NB4 (cell line): ENCODE data around the gene TMEM235.

Experiments used
- DNase-seq: peaks from one replicate; pipeline ENCODE4 v3.0.0; 2010; ENCODE audit warnings: low read depth
- H3K4me3 ChIP-seq: one replicate; pipeline ENCODE4 v1.5.1; 2011; ENCODE audit warnings: mild to moderate bottlenecking, low read depth, low read length, moderate library complexity
- CTCF ChIP-seq: IDR thresholded peaks from one replicate; pipeline ENCODE4 v1.5.1; 2012; ENCODE audit warnings: low read depth, low read length
- MAX ChIP-seq: IDR thresholded peaks from 2 replicates; pipeline ENCODE4 v1.6.1; 2011; ENCODE audit warnings: low read depth, low read length
- MYC ChIP-seq: IDR thresholded peaks from 2 replicates; pipeline ENCODE4 v1.6.1; 2011; ENCODE audit warnings: low read depth, low read length
- POLR2A ChIP-seq: IDR thresholded peaks from 2 replicates; pipeline ENCODE4 v1.6.1; 2011; ENCODE audit warnings: mild to moderate bottlenecking; ENCODE audit not compliant: insufficient read length; ENCODE audit errors: extremely low read depth

TMEM235 gene

GRCh38 chr17:78267253-78268073 is 36.0 kb downstream of the TMEM235 start:
- no peak overlapping the region for H3K4me3 ChIP-seq
- TF ChIP-seq POLR2A (no peak), CTCF (no peak), MYC (no peak), MAX (no peak)
- DNase-seq = no peak

- TF ChIP-seq CTCF (no peak), POLR2A (no peak), MYC (no peak), MAX (no peak)
- H3K4me3 ChIP-seq = no peak overlapping the region
- DNase-seq = no peak
Observed at GRCh38 chr17:78268191-78268874, 36.9 kb downstream of the TMEM235 start.

GRCh38 chr17:78268951-78269905 is 37.8 kb downstream of the TMEM235 start:
- DNase-seq = no peak
- TF ChIP-seq MAX = no peak
- TF ChIP-seq MYC = no peak
- TF ChIP-seq CTCF = no peak
- no peak for TF ChIP-seq POLR2A
- no peak overlapping the region for H3K4me3 ChIP-seq

- no peak for DNase-seq
- TF ChIP-seq CTCF (no peak), MAX (no peak), MYC (no peak), POLR2A (no peak)
- no peak overlapping the region for H3K4me3 ChIP-seq
Observed at GRCh38 chr17:78269955-78270381, 38.5 kb downstream of the TMEM235 start.

GRCh38 chr17:78271419-78272170 is 40.2 kb downstream of the TMEM235 start:
- no peak overlapping the region for H3K4me3 ChIP-seq
- TF ChIP-seq CTCF = no peak
- TF ChIP-seq MAX = no peak
- no peak for TF ChIP-seq MYC
- TF ChIP-seq POLR2A = no peak
- no peak for DNase-seq
